Measurements from ENCODE around the gene RNF11.

DNA sequence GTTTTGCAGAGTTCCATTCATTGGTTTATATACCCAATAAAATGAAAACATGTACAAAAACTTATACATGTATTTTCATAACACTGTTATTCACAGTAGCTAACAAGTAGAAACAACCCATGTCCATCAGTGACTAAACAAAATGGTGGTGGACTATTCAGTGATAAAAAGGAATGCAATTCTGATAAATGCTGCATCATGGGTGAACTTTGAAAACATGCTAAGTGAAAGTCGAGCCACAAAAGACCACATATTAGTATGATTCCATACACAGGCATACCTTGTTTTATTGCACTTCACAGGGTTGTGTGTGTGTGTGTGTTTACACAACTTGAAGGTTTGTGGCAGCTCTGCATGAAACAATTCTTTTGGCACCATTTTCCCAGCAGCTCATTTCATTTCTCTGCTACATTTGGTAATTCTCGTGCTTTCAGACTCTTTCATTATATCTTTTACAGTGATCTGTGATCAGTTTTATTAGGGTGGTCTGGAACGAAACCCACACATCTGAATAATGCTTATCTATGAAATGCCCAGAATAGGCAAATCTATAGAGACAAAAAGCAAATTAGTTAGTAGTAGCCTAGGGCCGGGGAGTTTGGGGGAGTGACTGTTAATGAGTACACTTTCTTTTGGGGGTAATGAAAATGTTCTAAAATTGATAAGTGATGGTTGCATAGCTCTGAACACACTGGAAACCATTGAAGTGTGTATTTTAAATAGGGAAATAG lies 27.2 kb downstream of the RNF11 start:
- TF ChIP-seq, protein P1, sequence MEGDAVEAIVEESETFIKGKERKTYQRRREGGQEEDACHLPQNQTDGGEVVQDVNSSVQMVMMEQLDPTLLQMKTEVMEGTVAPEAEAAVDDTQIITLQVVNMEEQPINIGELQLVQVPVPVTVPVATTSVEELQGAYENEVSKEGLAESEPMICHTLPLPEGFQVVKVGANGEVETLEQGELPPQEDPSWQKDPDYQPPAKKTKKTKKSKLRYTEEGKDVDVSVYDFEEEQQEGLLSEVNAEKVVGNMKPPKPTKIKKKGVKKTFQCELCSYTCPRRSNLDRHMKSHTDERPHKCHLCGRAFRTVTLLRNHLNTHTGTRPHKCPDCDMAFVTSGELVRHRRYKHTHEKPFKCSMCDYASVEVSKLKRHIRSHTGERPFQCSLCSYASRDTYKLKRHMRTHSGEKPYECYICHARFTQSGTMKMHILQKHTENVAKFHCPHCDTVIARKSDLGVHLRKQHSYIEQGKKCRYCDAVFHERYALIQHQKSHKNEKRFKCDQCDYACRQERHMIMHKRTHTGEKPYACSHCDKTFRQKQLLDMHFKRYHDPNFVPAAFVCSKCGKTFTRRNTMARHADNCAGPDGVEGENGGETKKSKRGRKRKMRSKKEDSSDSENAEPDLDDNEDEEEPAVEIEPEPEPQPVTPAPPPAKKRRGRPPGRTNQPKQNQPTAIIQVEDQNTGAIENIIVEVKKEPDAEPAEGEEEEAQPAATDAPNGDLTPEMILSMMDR (IDR thresholded peaks at IDR 0.05), result no peak
- TF ChIP-seq POLR2A (IDR thresholded peaks at IDR 0.05) (no peak), POLR2AphosphoS5 (IDR thresholded peaks at IDR 0.05) (no peak)

Data from sigmoid colon (tissue), 4 donors.